GM12873 (cell line): ENCODE data around the gene RIGI.

Source experiments
- CTCF ChIP-seq: IDR thresholded peaks from 2 replicates; pipeline ENCODE4 v1.5.1; 2012; ENCODE audit warnings: low read depth, mild to moderate bottlenecking, moderate library complexity, low read length, control low read depth; ENCODE audit not compliant: insufficient read depth; ENCODE audit errors: missing control alignments

RIGI gene

GRCh38 chr9:32565967-32566366 lies 40.0 kb upstream of the RIGI start:
- TF ChIP-seq CTCF, result no peak

- no peak for TF ChIP-seq CTCF
Observed at GRCh38 chr9:32558408-32558934, 32.5 kb upstream of the RIGI start.

- TF ChIP-seq CTCF, result no peak
Observed at GRCh38 chr9:32554591-32554990, 28.6 kb upstream of the RIGI start.

GRCh38 chr9:32554107-32554506 lies 28.1 kb upstream of the RIGI start:
- no peak for TF ChIP-seq CTCF

GRCh38 chr9:32552172-32552872 lies 26.3 kb upstream of the RIGI start, which contains the start of the genes SMIM27 and TOPORS:
Gene SMIM27, plus strand, starts transcription at chr9:32552327. Its CDS starts 108 bp downstream, at chr9:32552435.
Gene TOPORS, minus strand, starts transcription at chr9:32552586. Its CDS starts 150 bp downstream, at chr9:32552436.
- TF ChIP-seq CTCF, result peak; percentile 16

GRCh38 chr9:32551276-32552051 lies 25.5 kb upstream of the RIGI start:
- no peak for TF ChIP-seq CTCF
